RPMI7951 (cell line): Measurements from ENCODE around the gene ZFHX3. TPM values are rescaled to one million over a fixed set of nuclear protein-coding genes. Genes with fewer than 3 reads are reported as not detected.

ENCODE experiments used
- DNase-seq: peaks from one replicate; pipeline ENCODE4 v3.0.0-alpha.2; 2012; ENCODE audit warnings: low read depth
- total RNA-seq: library from RNA; depleted of rRNA; stranded (reverse); fragments of >200 nt; shearing (Covaris generic); gene quantifications from 2 replicates; pipeline ENCODE4 v1.2.3, GENCODE V29; 2014

Gene ZFHX3
- total RNA-seq, 1 experiment from 2014 or later = 2.2 TPM

GRCh38 chr16:72934636-72935403 is 113.1 kb downstream of the ZFHX3 start:
- DNase-seq = peak; percentile 87

DNA sequence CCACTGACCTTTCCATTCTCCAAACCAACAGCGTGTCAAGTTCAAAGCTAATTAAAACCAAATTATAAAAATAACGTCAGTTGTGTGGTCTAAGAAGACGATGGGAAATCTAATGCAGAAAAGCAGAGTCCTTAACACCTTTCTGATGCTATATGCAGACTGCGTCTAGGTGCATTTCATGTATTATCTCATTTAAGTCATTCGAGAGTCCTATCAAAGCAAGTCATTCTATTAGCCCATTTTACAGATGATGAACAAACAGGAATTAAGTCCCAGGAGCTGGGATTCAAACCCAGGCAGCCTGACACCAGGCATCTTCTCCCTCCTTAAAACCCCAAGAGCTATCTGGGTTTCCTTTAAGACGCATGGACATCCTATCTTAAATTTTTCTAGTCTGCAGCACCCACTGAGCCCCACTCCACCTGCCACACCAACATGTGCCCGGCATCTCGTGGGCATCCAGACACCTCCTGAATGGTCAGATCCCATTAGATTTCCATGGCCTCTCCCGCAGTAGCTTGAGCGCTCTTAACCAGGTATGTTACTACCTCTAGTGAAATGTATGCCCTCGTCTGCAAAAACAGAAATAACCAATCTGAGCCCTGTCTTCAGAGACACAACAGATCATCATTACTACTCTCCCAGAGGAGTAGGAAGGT is 115.1 kb downstream of the ZFHX3 start:
- no peak for DNase-seq

- no peak for DNase-seq
Measured at GRCh38 chr16:72932050-72932449, 115.9 kb downstream of the ZFHX3 start.

DNA sequence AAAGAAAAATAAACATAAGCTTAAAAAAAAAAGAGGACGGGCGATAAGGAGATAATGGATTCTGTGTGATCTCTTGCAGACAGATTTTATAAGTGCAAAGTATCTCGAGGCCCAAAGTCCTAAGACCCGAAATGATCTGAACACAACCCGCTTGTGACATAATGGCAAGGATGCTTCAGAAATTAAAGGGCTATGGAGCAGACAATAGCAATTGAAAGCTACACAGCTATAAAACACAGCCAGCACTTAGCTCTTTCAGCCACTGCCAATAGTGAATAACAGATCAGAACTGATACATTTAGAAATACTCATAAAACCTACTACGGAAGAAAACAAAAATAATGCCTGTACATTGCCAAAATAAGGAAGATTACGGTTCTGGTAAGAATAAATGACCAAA is 117.5 kb downstream of the ZFHX3 start:
- no peak for DNase-seq

- no peak for DNase-seq
Measured at GRCh38 chr16:72928090-72928981, 119.6 kb downstream of the ZFHX3 start.

- peak; percentile 96 for DNase-seq
Measured at GRCh38 chr16:72927199-72928089, 120.5 kb downstream of the ZFHX3 start.

- DNase-seq = no peak
Measured at GRCh38 chr16:72926177-72927070, 121.5 kb downstream of the ZFHX3 start.

GRCh38 chr16:72925631-72925979 is 122.3 kb downstream of the ZFHX3 start:
- no peak for DNase-seq

- DNase-seq = no peak
Measured at GRCh38 chr16:72924927-72925630, 122.8 kb downstream of the ZFHX3 start.

DNA sequence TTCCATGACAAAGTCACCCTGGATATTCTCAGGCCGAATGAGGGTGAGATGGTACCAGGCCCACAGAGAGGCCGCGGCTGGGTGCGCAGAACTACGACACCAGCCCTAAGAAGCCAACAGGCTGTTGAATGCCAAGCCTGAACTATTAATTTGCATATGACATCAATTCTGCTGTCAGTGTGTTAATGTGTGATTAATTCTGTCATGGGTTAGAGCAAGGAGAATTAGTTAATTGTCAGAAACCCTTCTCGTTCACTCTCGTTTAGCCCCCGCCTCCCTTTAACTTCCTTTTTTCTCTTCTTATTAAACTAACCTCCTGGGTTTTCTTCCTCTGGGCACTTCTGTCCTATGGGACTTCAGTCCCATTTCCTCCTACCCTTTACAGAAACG is 123.4 kb downstream of the ZFHX3 start:
- DNase-seq = no peak

GRCh38 chr16:72923757-72924156 is 124.2 kb downstream of the ZFHX3 start:
- DNase-seq = no peak

GRCh38 chr16:72922714-72923113 is 125.2 kb downstream of the ZFHX3 start:
- DNase-seq = no peak

GRCh38 chr16:72921620-72922019 is 126.3 kb downstream of the ZFHX3 start:
- no peak for DNase-seq

- DNase-seq = no peak
Measured at GRCh38 chr16:72921106-72921505, 126.8 kb downstream of the ZFHX3 start.

GRCh38 chr16:72917051-72917450 is 130.9 kb downstream of the ZFHX3 start:
- no peak for DNase-seq

- no peak for DNase-seq
Measured at GRCh38 chr16:72915331-72915730, 132.6 kb downstream of the ZFHX3 start.

GRCh38 chr16:72913551-72913950 is 134.4 kb downstream of the ZFHX3 start:
- DNase-seq = no peak

- DNase-seq = no peak
Measured at GRCh38 chr16:72911971-72912370, 136.0 kb downstream of the ZFHX3 start.

DNA sequence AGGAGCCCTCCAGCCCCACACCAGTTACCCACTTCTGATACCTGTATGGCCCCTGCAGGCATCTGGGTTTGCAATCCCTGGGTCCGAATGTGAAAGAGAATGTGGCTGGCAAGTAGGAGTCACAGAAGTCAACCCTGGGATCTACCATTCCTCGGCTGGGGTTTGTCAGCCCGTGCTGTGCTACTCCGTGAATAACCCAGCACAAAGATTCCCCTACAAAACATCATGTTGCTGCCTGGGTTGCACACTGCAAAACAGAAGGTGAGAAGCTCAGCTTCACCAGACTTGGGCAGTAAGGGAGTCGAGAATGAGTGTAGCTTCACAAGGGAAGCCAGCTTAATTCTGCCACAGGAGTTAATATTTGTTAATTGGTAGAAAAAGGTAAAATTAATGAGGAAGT is 137.1 kb downstream of the ZFHX3 start:
- DNase-seq = no peak

- no peak for DNase-seq
Measured at GRCh38 chr16:72910381-72910780, 137.5 kb downstream of the ZFHX3 start.
